Activated CD4-positive, alpha-beta T cell treated with anti-CD3 and anti-CD28 coated beads, Interleukin-2, Interleukin-4, amounts not matched to agents 100 ng/mL and 50 ng/mL, durations not matched to agents 16 hours and 8 hours (primary cell): Measurements from ENCODE around the gene ABCD1.
"Not testable (repeated sequence)": the region's sequence is repeated elsewhere in the genome, so short reads cannot be mapped to it uniquely, and the experiment has no call there.

Source experiments
- DNase-seq: peaks from one replicate; pipeline ENCODE4 v3.0.0-alpha.2; 2020; ENCODE audit warnings: low spot score

Gene ABCD1

DNA sequence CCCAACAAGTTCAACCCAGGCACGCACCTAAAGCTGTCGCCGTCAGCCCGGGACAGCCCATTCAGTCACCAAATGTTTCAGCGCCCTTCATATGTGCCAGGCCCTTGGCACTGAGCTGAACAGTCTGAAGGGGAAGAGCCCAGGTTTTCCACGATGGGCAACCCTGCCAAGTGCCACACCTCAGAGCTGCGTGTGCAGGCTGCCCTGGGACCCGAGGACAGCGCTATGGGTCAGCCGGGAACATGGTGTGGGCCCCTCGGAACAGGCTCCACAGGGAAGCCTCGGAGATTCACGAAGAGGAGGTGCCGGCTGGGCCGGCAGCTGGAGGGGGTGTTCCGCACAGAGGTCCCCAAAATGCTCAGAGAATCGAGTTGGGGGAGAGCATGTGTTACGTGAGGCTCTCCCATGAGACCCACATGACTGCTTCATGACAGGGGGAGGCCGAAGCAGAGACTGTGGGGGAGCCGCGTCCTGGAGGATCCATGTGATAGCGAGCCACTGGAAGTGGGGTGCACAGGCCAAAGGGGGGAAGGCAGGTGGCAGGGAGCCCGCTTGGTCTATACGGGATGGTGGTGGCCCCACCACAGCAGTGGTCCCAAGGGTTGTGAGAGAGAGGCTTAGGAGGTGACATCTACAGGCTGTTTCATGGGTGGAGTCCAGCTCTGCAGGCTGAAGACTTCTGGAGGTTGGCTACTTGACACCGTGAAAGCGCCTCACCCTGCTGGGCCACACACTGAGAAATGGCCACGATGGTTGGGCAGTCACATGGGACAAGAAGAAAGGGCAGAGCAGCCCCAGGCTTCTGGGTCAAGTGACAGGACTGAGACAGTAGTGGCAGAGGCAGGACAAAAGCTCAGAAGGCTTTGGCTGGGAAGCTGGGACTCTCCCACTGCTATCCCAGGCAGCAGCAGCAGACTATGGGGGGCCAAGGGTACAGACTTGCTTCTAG lies 14.7 kb upstream of the ABCD1 start:
- DNase-seq: no peak

- DNase-seq: no peak
These were observed 10.4 kb upstream of the ABCD1 start for GRCh38 chrX:153714256-153714655.

DNA sequence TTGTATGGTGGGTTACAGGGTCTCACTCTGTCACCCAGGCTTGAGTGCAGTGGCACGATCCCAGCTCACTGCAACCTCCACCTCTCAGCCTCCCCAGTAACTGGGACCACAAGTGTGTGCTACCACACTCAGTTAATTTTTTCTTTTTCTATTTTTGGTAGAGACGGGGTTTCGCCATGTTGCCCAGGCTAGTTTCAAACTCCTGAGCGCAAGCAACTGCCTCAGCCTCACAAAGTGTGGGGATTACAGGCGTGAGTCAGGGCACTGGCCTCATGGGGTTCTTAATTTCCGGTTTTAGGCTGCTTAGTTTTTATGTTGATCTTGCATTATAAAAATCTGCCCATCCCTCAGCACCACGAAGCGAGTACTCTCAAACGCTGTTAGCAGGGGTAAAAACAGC lies 7.2 kb upstream of the ABCD1 start:
- no peak for DNase-seq

GRCh38 chrX:153719238-153719637 lies 5.4 kb upstream of the ABCD1 start:
- DNase-seq: no peak

- no peak for DNase-seq
These were observed 5.0 kb upstream of the ABCD1 start for GRCh38 chrX:153719701-153720100.

GRCh38 chrX:153722704-153723350 lies 1.8 kb upstream of the ABCD1 start:
- DNase-seq: no peak

GRCh38 chrX:153723351-153724251 lies 1.1 kb upstream of the ABCD1 start:
- peak; percentile 48 for DNase-seq

GRCh38 chrX:153725039-153725831 lies 579 bp downstream of the ABCD1 start:
- DNase-seq: no peak

DNA sequence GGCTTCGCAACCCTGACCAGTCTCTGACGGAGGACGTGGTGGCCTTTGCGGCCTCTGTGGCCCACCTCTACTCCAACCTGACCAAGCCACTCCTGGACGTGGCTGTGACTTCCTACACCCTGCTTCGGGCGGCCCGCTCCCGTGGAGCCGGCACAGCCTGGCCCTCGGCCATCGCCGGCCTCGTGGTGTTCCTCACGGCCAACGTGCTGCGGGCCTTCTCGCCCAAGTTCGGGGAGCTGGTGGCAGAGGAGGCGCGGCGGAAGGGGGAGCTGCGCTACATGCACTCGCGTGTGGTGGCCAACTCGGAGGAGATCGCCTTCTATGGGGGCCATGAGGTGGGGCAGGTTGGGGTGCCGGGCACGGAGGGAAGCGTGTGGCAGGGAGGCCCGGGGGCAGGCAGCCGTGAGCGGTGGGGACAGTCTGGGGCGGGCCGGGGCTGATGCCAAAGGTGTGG lies 1.2 kb downstream of the ABCD1 start:
- no peak for DNase-seq

DNA sequence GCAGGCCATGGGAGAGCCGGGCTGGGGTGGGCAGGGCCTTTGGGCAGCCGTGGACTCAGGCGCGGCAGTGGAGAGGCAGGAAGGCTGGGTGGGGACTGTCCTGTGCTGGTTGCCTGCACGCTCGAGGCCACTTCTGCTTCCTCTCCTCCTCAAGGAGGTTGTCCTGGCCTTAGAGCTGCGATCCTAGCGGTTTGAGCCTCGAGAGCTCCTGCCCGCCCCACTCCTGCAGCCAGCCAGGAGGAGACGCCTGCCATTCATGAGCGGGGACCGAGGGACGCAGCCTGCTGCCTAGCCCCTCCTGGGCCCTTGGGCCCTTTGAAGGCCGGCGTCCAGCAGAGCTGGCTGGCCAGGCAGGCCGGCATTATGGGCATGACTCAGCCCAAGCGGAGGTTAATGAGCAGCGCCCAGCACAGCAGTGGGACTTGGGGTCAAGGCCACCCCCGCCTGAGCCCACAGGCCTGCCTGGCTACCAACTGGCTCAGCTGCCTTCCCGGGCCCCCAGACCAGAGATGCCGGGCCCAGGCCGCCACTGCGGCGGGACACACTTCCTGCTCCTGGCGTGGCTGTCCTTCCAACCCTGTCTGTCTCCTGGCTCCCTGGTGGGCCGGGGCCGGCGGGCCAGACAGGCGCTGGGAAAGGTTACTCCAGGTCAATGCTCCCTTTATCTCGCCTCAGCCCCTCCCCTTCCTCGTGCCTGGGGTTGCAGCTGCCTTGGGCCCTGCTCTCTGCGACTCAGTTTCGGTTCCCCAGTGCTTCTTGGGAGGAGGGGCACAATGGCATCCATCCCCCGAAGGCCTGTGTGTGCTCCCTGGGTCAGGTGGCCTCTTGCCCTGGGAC lies 1.8 kb downstream of the ABCD1 start:
- no peak for DNase-seq

DNA sequence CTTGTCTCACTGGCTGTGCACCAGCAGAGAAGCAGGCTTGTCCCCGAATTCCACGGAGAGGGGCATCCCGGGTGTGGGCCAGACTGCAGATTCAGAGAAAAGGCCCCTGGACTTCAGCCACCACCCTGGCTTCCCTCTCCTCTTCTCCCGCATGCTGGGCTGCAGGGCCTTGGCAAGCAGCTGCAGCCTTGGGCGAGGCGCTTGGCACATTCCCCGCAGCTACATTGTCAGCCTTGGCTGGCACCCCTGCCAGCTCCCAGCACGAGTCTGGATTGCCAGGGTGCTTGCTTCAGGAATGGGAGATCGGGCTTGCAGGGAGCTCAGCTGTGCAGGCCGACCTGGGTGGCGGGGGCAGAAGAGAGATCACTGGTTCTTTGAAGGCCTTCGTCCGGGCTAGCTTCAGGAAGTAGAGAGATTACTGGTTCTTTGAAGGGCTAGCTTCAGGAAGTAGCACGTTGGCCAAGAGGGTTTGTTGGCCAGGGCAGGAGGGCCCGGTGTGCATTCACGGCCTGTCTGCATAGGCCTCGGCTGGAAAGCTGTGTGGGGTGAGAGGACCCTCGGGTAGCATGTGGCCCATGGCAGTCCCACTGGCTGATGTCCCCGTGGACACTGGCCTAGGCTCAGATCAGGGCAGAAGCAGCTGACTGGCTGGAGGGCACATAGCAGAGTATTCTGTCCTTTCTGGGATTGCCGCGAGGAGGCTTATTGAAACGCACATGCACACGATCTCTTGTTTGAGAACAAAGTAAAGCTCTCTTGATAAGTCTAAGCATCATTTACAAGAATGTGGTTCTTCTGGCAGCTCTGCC lies 2.7 kb downstream of the ABCD1 start:
- no peak for DNase-seq

DNA sequence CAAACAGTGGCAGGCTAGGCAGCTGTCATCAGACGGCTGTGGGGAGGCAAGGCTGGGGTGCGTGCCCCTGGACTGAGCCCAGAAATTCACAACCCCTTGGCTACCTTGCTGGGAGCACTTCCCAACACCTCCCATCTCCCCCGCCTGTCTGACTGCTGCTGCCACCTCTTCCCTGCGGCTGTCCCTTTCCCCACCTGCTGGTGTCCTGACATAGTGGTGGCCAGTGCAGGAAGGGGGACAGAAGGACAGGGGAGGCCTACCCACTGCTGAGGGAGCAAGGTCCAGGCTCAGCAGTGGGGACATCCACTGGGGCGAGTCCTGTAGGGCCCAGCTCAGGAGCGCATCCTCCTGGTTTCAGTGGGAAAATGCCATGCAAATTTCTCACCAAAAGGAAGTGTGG lies 3.4 kb downstream of the ABCD1 start:
- no peak for DNase-seq

DNA sequence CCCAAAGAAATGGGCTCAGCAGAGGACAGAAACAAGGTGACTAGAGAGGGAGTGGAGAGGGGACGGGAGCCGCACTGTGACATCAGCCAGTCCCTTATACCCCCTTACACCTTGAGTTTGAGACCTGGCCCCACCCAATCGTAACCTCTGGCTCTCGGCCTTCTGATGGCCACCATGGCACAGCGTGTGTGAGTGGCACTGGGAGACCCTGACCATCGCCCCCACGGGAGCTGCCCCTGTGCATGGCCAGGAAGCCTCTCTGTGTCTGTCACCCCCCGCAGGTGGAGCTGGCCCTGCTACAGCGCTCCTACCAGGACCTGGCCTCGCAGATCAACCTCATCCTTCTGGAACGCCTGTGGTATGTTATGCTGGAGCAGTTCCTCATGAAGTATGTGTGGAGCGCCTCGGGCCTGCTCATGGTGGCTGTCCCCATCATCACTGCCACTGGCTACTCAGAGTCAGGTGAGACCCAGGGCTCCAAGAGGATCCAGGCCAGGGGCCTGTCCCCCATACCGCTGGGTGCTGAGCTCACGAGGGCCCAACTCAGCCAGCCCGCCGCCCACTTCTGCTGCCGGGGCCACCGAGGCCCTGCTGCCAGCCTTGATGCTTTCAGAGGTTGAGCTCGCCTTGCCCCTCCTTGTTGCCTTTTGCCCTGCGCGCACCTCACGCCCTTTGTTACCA lies 4.4 kb downstream of the ABCD1 start:
- no peak for DNase-seq

DNA sequence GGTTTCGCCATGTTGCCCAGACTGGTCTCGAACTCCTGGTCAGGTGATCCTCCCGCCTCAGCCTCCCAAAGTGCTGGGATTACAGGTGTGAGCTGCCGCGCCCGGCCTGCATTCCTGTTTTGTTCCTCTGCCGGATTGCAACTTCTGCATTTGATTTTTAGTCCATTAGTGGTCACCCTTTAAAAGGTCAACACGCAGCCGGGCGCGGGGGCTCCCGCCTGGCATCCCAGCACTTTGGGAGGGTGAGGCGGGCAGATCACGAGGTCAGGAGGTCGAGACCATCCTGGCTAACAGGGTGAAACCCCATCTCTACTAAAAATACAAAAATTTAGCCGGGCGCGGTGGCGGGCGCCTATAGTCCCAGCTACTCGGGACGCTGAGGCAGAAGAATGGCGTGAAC lies 5.5 kb downstream of the ABCD1 start:
- DNase-seq: not testable (repeated sequence)

GRCh38 chrX:153731117-153731844 lies 6.6 kb downstream of the ABCD1 start:
- peak; percentile 35 for DNase-seq

GRCh38 chrX:153731845-153732215 lies 7.2 kb downstream of the ABCD1 start:
- DNase-seq: no peak

DNA sequence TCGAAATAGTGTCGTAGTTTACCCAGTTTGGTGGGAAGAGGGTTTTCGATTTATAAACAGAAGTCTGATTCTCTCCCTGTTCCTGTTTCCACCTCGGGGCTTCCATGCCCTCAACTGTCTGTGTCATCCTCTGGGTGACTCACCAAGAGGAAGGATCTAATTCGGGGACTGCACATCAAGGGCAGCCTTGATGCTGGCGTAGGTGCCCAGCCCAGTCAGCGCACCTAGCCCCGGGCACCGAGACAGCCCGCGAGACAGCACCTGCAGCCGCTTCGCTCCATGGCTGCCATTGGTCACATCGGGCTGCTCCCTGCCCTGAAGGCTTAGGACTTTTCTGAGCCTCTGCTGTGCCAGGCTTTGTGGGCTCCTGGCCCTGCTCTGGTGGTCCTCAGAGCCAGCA lies 7.7 kb downstream of the ABCD1 start:
- no peak for DNase-seq

DNA sequence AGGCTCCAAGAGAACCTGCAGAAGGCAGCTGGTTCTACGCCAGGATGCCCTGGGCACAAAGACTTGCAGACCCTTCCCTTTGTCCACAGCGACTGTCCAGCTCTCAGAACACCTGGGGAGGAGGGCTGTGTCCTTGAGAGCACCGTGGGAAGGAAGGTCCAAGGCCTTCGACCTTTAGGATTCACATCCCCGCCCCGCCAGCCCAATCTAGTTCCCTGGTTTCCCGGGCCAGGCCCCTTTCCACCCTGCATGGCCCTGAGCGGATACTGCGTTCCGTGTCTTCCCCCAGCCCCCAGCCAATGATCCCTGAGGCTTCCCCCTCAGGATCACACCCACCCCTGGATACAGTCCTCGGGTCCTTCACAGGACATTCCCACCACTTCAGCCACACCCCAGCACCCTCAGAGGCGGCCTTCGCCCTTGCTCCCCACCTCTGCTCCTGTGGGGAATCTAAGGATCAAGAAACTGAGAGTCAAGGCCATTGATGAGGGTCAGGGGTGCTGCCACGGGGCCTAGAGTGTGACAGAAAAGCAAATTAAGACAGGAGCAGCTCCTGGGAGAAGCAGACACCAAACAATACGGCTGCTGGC lies 9.1 kb downstream of the ABCD1 start:
- no peak for DNase-seq
